Mesodermal cell (in vitro differentiated cells): Measurements from ENCODE around the gene CSF1R.

Experiments used
- H3K27ac ChIP-seq: 2 replicates; pipeline ENCODE4 v1.7.0; 2013; ENCODE audit warnings: mild to moderate bottlenecking, low read depth, low read length, moderate library complexity; ENCODE audit not compliant: severe bottlenecking
- H3K36me3 ChIP-seq: 2 replicates; pipeline ENCODE4 v1.7.1; 2013; ENCODE audit warnings: mild to moderate bottlenecking, low read length, moderate library complexity; ENCODE audit not compliant: control insufficient read depth, insufficient read depth
- H3K4me1 ChIP-seq: one replicate; pipeline ENCODE4 v1.7.1; 2013; ENCODE audit warnings: mild to moderate bottlenecking, low read length; ENCODE audit not compliant: insufficient read depth, control insufficient read depth, poor library complexity, severe bottlenecking
- H3K4me3 ChIP-seq: 2 replicates; pipeline ENCODE4 v1.7.0; 2013; ENCODE audit warnings: low read length, control low read depth, mild to moderate bottlenecking; ENCODE audit not compliant: insufficient read depth, poor library complexity, severe bottlenecking; ENCODE audit errors: extremely low read depth
- H3K9me3 ChIP-seq: 2 replicates; pipeline ENCODE4 v1.7.1; 2013; ENCODE audit warnings: mild to moderate bottlenecking, low read length, moderate library complexity; ENCODE audit not compliant: control insufficient read depth
- WGBS, 2 experiments: methylation state at CpG; one replicate each; pipeline ENCODE4 v1.1.5; 2013; ENCODE audit warnings: missing lambda C conversion rate in 2 of 2; ENCODE audit not compliant: insufficient coverage in 2 of 2; 5-methylcytosine and 5-hydroxymethylcytosine counted together

Gene CSF1R

GRCh38 chr5:150020249-150020648, 66.1 kb downstream of the CSF1R start:
- H3K9me3 ChIP-seq = peaks cover 8% of the 10 kb centered on the region
- H3K4me1 ChIP-seq = peaks cover 17% of the 10 kb centered on the region
- H3K27ac ChIP-seq = no peak overlapping the region
- H3K36me3 ChIP-seq = peaks cover 88% of the 10 kb centered on the region
- 89 to 100% methylated on average over 1 of the region's 1 CpG for WGBS, 2 experiments
- H3K4me3 ChIP-seq = no peak overlapping the region

GRCh38 chr5:150017226-150018005, 68.9 kb downstream of the CSF1R start:
- peaks cover 17% of the 10 kb centered on the region for H3K4me1 ChIP-seq
- no peak overlapping the region for H3K27ac ChIP-seq
- peaks cover 14% of the 10 kb centered on the region for H3K9me3 ChIP-seq
- H3K4me3 ChIP-seq = no peak overlapping the region
- peaks cover 90% of the 10 kb centered on the region for H3K36me3 ChIP-seq
- WGBS, 2 experiments = 90 to 92% methylated on average over 2 of the region's 6 CpGs

- peaks cover 93% of the 10 kb centered on the region for H3K36me3 ChIP-seq
- H3K27ac ChIP-seq = no peak overlapping the region
- peaks cover 9% of the 10 kb centered on the region for H3K4me1 ChIP-seq
- no peak overlapping the region for H3K4me3 ChIP-seq
- H3K9me3 ChIP-seq = peaks cover 14% of the 10 kb centered on the region
Observed at GRCh38 chr5:150016537-150016936, 69.8 kb downstream of the CSF1R start.

GRCh38 chr5:150015415-150015814, 70.9 kb downstream of the CSF1R start:
- Histone ChIP-seq H3K4me1 (no peaks in the 10 kb centered on the region), H3K9me3 (peaks cover 14% of the 10 kb centered on the region), H3K36me3 (peaks cover 93% of the 10 kb centered on the region), H3K4me3 (no peak overlapping the region), H3K27ac (no peak overlapping the region)
- 100% methylated on average over 2 of the region's 3 CpGs; no CpG with 5 or more reads in 1 of the 2 experiments for WGBS, 2 experiments

- no peak overlapping the region for H3K27ac ChIP-seq
- peaks cover 93% of the 10 kb centered on the region for H3K36me3 ChIP-seq
- no peak overlapping the region for H3K4me3 ChIP-seq
- H3K9me3 ChIP-seq = peaks cover 14% of the 10 kb centered on the region
- WGBS, 2 experiments = no CpG with 5 or more reads among the region's 3 CpGs
- no peaks in the 10 kb centered on the region for H3K4me1 ChIP-seq
Observed at GRCh38 chr5:150014456-150014855, 71.9 kb downstream of the CSF1R start.

GRCh38 chr5:150013931-150014330, 72.4 kb downstream of the CSF1R start:
- Histone ChIP-seq H3K4me1 (no peaks in the 10 kb centered on the region), H3K36me3 (peaks cover 90% of the 10 kb centered on the region), H3K4me3 (no peak overlapping the region), H3K27ac (no peak overlapping the region), H3K9me3 (peaks cover 14% of the 10 kb centered on the region)
- WGBS, 2 experiments = 87 to 96% methylated on average over 3 to 4 of the region's 4 CpGs

GRCh38 chr5:150009671-150010387, 76.5 kb downstream of the CSF1R start:
- peaks cover 97% of the 10 kb centered on the region for H3K36me3 ChIP-seq
- H3K27ac ChIP-seq = no peak overlapping the region
- WGBS, 2 experiments = 94 to 95% methylated on average over 4 to 5 of the region's 6 CpGs
- no peaks in the 10 kb centered on the region for H3K4me1 ChIP-seq
- peaks cover 2% of the 10 kb centered on the region for H3K9me3 ChIP-seq
- no peak overlapping the region for H3K4me3 ChIP-seq

GRCh38 chr5:150007050-150007449, 79.3 kb downstream of the CSF1R start:
- peaks cover 88% of the 10 kb centered on the region for H3K36me3 ChIP-seq
- no peaks in the 10 kb centered on the region for H3K4me1 ChIP-seq
- no peak overlapping the region for H3K27ac ChIP-seq
- no peak overlapping the region for H3K4me3 ChIP-seq
- H3K9me3 ChIP-seq = no peaks in the 10 kb centered on the region

- no peak overlapping the region for H3K4me3 ChIP-seq
- WGBS, 2 experiments = 100% methylated on average over 2 of the region's 4 CpGs; no CpG with 5 or more reads in 1 of the 2 experiments
- H3K36me3 ChIP-seq = peaks cover 81% of the 10 kb centered on the region
- H3K27ac ChIP-seq = no peak overlapping the region
- no peaks in the 10 kb centered on the region for H3K9me3 ChIP-seq
- H3K4me1 ChIP-seq = no peaks in the 10 kb centered on the region
Observed at GRCh38 chr5:150006318-150006717, 80.0 kb downstream of the CSF1R start.
